DMS153 treated with DMSO at 0.1 percent for 48 hours (cell line): ENCODE data around the gene ZNF488.

Source experiments
- DNase-seq: peaks from one replicate; lab custom pipeline; 2025; ENCODE audit not compliant: unreplicated experiment; lab: John Stamatoyannopoulos, UW

ZNF488 gene

DNA sequence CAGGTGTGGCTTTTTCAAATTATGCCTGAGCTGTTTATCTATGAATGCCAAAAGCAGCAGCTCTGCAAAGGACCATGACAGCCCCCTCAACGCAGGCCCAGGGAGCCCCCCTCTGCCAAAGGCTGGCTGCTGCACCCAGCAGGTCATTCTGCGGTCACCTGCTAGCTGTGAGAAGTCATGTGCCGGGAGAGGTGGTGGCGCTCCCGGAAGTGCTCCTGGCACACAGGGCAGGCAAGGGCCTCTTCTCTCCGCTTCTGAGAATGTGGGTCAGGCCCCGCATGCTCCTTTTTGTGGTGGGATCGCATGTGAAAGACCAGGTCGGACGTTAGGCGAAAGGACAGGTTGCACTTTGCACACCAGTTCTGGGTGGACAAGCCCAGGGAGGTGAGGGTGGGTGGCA, 16.4 kb downstream of the ZNF488 start:
- DNase-seq = no peak

DNA sequence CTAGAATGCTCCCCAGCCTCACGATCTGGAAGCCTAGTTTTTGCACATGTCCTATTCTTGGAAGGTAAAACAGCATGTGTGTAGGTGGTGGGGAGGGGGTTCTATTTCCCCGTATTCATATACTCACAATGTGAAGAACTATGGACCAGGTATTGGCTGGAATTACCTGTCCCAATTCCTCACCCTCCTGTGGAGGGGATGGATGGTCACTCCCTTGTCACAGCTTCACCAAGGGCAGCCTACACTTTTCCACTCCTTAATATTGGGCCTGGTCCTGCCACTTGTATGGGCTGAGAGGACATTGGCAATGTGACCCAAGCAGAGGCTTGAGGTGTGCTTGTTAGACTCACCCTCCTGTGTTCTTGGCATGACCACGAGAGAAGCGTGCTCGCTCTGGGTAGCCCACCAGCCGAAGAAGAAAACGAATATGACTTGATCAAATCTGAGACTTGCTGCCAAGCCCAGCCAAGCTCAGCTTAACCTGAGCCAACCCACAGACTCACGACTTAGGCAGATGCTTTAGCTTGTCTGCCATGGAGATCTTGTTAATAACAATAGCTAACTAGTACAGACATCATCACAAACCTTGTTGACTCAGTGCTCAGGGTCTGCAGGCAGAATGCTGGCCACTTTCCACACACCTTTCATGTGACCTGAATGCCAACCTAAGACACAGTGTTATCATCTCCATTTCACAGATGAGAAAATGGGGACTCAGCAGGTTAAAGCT, 17.2 kb downstream of the ZNF488 start:
- no peak for DNase-seq

DNA sequence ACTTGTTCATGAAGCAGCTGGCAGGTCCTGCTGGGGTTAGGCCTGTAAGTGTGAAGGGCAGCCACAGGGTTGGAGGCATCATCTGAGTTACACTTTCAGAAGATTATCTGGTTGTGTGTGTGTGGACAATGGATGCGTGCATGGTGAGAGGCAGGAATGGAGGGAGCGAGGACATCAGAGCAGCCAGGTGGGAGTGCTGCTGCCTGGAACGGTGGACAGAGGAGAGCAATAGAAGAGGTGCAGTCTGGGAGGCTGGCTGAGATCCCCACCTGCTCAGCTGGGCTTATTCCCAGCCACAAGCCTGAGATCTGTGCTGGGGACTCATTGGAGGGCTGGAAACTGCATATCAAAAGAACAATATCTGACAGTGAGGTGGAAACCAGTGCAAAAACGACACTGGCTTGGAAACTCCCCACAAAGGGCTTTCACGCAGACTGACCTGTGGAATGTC, 17.9 kb downstream of the ZNF488 start:
- DNase-seq = no peak

DNA sequence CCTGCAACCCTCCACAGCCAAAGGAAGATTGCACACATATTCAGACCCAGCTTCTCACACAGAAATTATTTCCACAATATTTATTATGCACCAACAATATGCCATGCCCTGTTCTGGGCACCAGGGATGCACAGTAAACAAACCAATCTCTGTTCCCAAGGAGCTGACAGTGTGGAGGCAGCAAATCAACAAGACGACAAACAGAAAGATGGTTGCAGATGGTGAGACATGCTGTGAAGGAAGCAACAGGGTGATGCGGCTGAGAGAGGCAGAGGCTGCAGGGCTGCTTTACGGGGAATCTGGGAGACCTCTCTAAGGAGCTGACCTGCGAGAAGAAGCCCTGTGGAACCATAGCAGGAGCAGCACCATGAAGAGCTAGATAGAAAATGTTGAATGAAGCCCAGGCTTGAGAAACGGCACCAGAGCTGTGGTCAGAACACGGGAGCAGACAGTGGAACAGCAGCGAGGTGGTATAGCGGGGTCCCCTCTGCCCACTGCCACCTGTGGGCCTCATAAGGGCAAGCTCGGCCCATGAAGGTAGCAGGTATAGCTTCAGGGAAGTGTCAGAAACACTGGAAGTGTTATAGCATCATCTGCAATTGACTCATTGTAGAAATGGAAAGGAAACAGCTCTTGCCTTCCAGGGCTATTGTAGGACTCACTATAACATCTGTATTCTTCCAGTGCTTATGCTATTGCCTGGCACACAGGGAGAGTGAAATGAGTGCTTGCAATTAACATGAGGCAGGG, 18.5 kb downstream of the ZNF488 start:
- DNase-seq = no peak

DNA sequence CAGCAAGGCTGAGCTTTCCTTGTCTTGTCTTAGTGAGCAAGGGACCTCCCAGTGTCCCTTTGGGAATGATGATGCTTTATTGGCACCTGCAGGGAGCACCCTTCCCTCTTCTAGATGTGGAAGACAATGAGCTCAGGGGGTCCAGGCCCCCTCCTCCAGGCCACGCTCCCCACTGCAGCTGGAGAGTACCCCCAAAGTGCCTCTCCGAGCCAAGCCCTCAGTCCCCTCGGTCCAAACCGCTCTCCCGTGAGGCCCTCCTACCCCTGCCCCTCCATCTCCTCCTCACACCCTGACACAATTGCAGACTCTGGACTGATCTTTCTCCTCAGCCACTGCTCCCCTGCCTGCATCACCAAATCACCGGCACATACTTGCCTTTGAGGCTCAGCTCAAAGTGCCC, 19.2 kb downstream of the ZNF488 start:
- no peak for DNase-seq

DNA sequence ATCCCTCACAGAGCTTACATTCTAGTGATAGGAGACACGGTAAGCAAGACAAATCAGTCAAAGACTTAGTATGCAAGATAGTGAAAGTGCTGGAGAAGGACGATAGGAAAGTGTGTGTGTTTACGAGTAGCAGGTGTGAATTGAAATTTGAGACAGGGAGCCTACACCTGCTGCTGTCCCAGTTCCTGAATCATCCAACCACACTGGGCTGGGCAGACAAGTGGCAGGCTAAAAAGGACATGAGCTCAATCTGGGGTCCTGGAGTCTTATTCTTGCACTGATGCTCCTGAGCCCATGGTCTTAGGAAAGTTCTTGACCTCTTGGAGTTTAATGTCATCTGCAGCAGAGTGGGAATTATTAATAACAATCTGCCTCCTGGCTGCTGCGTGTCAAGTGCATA, 19.7 kb downstream of the ZNF488 start:
- DNase-seq = peak; percentile 38

DNA sequence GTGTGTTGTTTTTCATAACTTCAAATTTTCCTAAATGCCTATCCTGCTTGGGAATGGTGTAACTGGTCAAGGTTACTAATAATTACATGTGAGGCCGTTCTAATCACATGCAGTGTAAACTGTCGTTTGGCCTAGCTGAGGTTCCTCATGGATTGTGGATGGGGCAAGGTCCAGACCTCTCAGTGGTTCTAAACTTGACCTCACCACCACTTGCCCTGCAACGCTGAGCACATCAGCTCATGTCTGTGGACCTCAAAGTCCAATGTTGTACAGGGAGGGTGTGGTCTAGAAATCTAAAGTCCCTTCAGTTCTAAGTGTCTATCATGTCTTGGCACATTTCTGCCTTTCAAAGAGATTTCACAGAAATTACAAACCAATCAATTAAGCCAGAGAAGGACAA, 20.3 kb downstream of the ZNF488 start:
- no peak for DNase-seq

DNA sequence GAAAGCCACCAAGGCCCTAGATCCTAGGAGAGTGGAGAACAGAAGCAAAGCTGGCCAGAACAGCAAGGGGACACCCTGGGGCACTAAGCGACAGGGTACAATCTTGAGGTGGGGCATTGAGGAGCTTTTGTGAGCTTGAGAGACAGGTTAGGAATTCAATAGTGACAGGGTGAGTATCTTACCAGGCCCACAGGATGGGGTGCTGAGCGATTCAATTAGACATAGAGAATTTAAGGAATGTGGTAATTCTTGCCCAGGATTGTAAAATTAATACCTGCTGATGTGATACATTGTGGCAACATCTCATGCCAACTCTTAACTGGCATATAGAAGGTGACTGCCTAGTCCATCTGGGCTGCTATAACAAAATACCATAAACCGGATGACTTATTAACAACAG, 21.9 kb downstream of the ZNF488 start:
- no peak for DNase-seq

DNA sequence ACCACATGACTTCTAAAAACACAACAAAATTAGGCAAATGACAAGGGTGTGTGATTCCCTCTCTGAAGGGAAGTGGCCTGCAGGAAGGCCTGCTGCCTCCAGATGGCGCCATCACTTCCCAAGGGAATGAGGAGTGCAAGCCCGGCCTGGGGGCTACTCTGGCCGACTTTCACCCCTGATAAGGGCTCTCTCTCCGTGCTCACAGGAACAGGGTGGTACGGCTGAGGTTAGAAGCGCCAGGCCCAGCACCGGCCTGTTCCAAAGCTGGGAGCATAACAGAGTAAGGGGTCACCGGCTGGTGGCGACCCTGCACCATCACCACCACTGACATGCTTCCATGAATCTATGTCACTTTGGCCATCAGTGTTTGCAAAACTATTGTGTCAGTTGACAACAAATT, 22.8 kb downstream of the ZNF488 start:
- DNase-seq = no peak

DNA sequence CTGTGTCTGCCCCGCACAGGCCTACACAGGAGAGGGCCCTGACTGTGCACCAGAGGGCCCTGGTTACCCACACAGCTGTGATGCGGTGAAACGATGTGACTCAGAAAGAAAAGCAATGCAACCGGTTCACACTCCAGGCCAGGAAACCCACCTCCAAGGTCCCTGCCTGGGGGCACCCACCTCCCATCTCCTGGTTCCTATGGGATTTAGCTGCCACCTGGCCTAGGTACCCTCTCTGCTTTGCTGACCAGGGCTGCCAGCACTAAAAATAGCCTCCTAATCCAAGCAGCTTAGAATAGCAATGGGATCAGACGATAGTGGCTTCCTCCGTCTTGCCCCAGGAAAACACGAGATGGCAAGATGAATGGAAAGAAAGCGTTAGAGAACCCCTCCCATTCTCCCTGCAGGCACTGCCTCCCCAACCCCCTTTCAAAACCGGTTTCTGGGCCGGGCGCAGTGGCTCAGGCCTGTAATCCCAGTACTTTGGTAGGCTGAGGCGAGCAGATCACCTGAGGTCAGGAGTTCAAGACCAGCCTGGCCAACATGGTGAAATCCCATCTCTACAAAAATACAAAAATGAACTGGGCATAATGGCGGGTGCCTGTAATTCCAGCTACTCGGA, 23.6 kb downstream of the ZNF488 start:
- DNase-seq = no peak

DNA sequence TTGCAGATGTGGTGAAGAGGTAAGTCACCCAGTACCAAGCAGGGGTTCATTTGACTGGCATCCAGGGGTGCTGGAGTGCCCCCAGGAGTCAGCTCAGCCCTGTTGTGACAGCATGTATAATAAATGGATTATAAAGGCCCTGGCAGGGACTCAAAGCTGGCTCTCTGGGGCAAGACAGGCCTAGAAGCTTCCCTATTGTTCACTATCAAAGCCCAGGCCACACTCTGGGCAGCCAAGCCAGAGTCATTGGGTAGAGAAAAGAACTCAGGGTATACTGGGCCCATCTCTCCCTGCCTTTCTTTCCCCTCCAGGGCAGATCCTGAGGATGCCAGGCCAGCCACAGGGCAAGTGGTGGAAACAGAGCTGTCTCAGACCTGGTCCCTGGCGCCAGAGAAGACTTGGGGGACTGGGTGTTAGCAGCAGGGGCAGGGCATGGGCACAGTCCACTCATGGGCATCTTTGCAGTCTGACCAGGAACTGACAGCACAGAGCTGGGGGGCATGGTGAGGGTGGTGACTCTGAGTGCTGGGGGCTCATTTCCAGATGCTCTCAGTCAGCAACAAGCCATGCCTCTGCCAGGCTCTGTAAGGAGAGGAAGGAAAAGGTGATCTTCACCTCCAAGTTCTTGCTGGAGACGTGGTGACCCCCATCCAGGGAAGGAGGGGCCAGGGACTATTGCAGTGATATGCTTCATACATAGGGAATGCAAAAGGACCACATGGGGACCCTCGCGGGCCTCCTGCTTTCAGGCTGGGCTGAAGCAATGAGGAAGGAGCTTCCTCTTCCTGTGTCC, 24.3 kb downstream of the ZNF488 start:
- no peak for DNase-seq

DNA sequence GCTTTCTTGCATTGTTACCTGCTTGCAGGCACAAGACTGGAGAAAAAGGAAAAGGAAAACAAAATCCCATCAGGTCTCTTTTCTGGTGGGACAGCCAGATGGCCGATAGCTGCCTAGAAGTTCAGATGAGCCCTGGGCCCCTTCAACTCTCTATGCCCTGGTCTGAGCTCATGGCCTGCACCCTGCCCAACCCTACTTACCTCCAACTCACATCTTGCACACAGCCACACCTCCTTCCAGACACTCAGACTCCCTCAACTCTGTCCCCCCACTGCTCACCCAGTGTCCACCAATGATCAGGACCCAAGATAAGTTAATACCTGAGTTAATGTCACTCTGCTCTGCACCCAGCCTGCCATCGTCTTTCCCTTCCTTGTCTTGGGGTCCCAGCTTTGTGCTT, 25.0 kb downstream of the ZNF488 start:
- no peak for DNase-seq

DNA sequence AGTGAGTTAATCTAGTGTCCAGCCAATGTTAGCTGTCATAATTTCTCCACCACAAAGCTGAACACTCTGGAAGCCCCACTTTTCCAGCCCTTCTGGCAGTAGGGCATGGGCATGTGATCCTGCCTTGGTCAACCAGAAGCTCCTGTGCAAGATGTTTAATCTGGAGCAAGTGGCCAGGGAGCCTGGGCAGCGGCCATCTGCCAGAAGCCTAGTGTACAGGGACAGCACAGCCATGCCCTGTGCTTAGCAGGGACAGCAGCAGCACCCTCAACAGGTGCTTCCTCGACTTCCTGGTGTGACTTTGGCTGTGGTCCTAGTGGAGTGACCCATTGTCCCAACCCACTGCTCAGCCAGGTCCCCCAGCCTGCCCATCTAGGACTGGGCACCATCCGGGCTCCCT, 25.6 kb downstream of the ZNF488 start:
- DNase-seq = no peak

DNA sequence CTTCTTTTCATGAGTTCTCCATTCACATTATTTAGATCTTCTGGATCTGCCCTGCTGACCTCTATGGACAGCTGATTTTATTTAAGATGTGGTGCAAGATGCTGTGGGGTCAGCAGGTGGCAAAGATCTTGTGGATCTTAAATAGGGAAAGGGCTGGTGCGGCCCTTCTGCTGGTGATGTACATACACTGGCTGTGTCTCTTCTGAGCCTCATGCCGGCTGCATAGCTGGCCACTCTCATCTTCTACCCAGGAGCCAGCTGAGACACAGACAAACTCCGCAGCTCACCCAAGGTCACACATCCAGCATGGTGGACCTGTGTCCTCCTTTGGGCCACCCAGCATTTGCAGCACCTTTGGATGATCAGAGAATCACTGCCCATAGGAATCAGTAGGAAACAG, 26.2 kb downstream of the ZNF488 start:
- DNase-seq = no peak

DNA sequence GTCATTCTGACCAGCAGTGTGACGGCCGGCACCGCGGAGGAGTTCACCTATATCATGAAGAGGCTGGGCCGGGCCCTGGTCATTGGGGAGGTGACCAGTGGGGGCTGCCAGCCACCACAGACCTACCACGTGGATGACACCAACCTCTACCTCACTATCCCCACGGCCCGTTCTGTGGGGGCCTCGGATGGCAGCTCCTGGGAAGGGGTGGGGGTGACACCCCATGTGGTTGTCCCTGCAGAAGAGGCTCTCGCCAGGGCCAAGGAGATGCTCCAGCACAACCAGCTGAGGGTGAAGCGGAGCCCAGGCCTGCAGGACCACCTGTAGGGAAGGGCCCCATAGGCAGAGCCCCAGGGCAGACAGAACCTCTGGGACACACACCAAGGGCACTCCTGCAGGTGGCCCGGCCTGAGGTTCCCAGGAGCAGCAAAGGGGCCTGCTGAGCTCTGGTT, 26.9 kb downstream of the ZNF488 start:
- DNase-seq = no peak

DNA sequence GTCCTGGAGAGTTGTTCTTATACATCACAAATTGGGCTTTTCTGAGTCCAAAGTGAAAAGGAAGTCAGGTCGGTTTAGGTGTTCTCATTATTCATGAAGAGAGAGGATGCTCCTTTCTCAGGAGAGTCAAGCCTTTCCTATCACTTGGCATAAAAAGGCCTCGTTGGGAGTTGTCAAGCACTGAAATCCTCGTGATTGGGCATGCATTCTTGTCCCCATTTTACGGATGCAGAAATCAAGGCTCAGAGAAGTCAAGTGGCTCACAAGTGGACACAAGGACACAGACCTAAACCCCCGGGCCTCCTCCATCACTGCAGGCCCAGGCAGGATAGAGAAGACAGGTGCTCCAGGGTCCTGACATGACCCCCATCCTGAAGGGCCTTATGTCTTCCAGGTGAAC, 27.4 kb downstream of the ZNF488 start:
- DNase-seq = no peak

DNA sequence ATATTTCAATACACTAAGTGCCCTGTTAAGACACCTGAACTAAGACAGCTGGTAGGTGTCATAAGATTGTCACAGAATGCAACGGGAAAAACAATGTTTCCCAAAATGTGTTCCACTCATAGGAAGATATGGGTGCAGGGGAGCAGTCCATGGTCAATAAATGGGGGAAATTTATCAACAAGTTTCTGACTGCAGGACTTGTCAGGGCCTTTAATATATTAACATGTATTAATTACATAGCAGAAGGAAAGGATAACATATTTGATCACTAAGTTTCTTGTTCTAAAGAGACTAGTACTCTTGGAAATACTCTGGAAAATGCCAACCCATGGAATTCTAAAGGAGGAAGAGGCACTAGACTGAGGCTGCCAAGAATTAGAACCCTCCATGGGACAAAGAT, 29.2 kb downstream of the ZNF488 start:
- no peak for DNase-seq

DNA sequence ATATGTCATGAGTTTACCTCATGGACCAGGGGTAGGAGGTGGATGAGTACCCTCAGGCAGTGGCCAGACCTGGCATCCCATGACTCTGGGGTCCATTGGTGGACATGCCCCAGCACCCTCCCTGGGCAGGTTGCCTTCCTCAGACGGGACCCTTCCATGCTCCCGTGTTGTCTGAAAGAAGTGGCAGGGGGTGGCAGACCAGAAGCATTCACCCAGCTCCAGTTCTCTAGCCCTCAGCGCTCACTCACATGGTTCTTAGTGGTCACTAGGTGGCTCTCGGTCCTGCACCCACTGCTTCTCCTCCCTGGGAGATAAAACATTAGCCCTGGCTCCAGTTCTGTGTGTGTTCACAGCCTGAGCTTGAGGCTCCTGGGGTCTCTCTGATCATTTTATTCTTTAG, 29.9 kb downstream of the ZNF488 start:
- DNase-seq = no peak

DNA sequence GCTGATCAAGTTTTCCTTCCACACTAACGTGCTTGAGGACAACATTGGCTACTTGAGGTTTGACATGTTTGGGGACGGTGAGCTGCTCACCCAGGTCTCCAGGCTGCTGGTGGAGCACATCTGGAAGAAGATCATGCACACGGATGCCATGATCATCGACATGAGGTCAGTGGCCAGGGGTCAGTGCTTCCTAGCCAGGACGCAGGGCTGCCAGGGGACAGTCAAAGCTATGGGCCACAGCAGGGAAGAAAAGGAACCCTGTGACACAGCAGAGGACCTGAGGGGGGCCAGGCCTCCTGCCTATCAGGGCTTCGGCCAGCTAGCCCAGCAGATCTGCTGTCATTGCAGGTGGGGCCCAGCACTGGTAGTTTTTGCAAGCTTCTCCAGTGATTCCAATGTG, 30.7 kb downstream of the ZNF488 start:
- no peak for DNase-seq

DNA sequence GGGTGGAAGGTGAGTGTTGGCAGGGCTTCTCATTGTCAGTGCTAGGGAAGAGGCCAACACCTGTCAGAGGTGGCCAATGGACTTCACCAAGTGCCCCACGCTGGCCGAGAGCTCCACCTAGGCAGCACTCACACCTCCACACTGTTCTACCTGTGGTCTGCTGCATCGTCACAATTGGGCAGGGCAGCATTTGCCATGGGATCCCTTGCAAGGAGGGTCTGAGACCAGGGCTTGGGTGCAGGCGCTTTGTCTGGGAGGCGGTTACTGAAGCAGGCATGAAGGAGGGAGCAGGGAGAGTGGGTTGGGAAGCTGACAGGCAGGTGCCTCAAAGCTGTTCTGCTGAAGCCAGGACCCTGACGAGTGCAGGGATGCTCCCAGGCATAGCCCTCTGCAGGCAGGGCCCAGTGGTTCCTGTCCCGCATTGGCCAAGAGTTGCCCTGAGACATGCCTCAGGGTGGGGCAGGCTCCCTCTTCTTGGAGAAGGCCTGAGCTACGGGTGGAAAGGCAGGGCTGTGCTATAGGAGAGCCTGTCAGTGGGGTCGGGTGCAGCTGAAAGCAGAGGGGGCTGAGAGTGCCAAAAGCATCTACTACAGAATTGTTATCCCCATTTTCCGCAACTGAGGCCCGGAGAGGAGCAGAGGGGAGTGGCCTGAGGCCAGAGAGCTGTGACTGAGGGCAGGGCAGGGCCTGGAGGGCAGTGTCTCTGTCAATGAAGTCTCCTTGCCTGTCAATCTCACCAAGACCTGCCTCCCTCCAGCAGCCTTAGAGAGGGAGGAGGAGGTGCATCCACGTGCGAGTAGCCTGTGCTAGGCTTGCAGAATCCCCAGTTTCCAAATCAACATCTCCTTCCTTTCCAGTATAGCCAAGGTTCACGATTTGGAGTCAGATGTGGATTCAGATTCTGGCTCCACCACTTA, 31.9 kb downstream of the ZNF488 start:
- DNase-seq = no peak
